CD4-positive, alpha-beta T cell treated with Interleukin-17A for 4 hours (primary cell): ENCODE data around the gene SH3RF3.

Source experiments
- DNase-seq: peaks from one replicate; pipeline ENCODE4 v3.0.0-alpha.2; 2020; ENCODE audit warnings: mixed read lengths

Gene SH3RF3

GRCh38 chr2:109266998-109267854 lies 138.2 kb downstream of the SH3RF3 start:
- no peak for DNase-seq

- no peak for DNase-seq
Observed at GRCh38 chr2:109268916-109269315, 139.9 kb downstream of the SH3RF3 start.

GRCh38 chr2:109269706-109270504 lies 140.9 kb downstream of the SH3RF3 start:
- no peak for DNase-seq

- no peak for DNase-seq
Observed at GRCh38 chr2:109270505-109271312, 141.7 kb downstream of the SH3RF3 start.

GRCh38 chr2:109271920-109272319 lies 142.9 kb downstream of the SH3RF3 start:
- no peak for DNase-seq

GRCh38 chr2:109272461-109272860 lies 143.5 kb downstream of the SH3RF3 start:
- no peak for DNase-seq

- no peak for DNase-seq
Observed at GRCh38 chr2:109275120-109276012, 146.4 kb downstream of the SH3RF3 start.

GRCh38 chr2:109277406-109277805 lies 148.4 kb downstream of the SH3RF3 start:
- no peak for DNase-seq

- no peak for DNase-seq
Observed at GRCh38 chr2:109279243-109279860, 150.3 kb downstream of the SH3RF3 start.

GRCh38 chr2:109280804-109281203 lies 151.8 kb downstream of the SH3RF3 start:
- DNase-seq, result no peak

GRCh38 chr2:109282360-109282759 lies 153.4 kb downstream of the SH3RF3 start:
- DNase-seq, result no peak

- DNase-seq, result no peak
Observed at GRCh38 chr2:109282865-109283264, 153.9 kb downstream of the SH3RF3 start.

GRCh38 chr2:109284826-109285225 lies 155.8 kb downstream of the SH3RF3 start:
- no peak for DNase-seq

GRCh38 chr2:109285244-109285651 lies 156.2 kb downstream of the SH3RF3 start:
- no peak for DNase-seq

GRCh38 chr2:109287413-109287812 lies 158.4 kb downstream of the SH3RF3 start:
- no peak for DNase-seq

- no peak for DNase-seq
Observed at GRCh38 chr2:109287838-109288237, 158.8 kb downstream of the SH3RF3 start.

GRCh38 chr2:109288544-109289368 lies 159.8 kb downstream of the SH3RF3 start:
- no peak for DNase-seq

- no peak for DNase-seq
Observed at GRCh38 chr2:109289504-109290222, 160.7 kb downstream of the SH3RF3 start.

- no peak for DNase-seq
Observed at GRCh38 chr2:109290887-109291643, 162.1 kb downstream of the SH3RF3 start.
